ENCODE measurements around the gene OR5AC2.

The OR5AC2 gene

GRCh38 chr3:98109807-98110549, 23.0 kb downstream of the OR5AC2 start:
- Mint-ChIP-seq H3K9me3 (peaks cover 0 to 5% of the 10 kb centered on the region in 2 donors), H3K4me3 (no peak overlapping the region), H3K27me3 (no peaks in the 10 kb centered on the region), H3K4me1 (no peaks in the 10 kb centered on the region), H3K27ac (peak overlapping the region in 1 of 2 donors; percentile 37)
- DNase-seq (no peak), ATAC-seq (no peak)

- Mint-ChIP-seq H3K4me3 (no peak overlapping the region), H3K27me3 (no peaks in the 10 kb centered on the region), H3K9me3 (peaks cover 0 to 5% of the 10 kb centered on the region in 2 donors), H3K27ac (peak overlapping the region in 1 of 2 donors; percentile 37), H3K4me1 (no peaks in the 10 kb centered on the region)
- DNase-seq (no peak), ATAC-seq (no peak)
Observed at GRCh38 chr3:98110550-98110908, 23.6 kb downstream of the OR5AC2 start.

- H3K9me3 Mint-ChIP-seq, result peaks cover 0 to 5% of the 10 kb centered on the region in 2 donors
- H3K27me3 Mint-ChIP-seq, result no peaks in the 10 kb centered on the region
- no peak overlapping the region for H3K27ac Mint-ChIP-seq
- H3K4me1 Mint-ChIP-seq, result no peaks in the 10 kb centered on the region
- no peak for DNase-seq
- no peak for ATAC-seq
- no peak overlapping the region for H3K4me3 Mint-ChIP-seq
Observed at GRCh38 chr3:98114264-98114663, 27.3 kb downstream of the OR5AC2 start.

- DNase-seq, result no peak
- H3K4me3 Mint-ChIP-seq, result no peak overlapping the region
- no peaks in the 10 kb centered on the region for H3K9me3 Mint-ChIP-seq
- no peak overlapping the region for H3K27ac Mint-ChIP-seq
- H3K27me3 Mint-ChIP-seq, result no peaks in the 10 kb centered on the region
- H3K4me1 Mint-ChIP-seq, result no peaks in the 10 kb centered on the region
- no peak for ATAC-seq
Observed at GRCh38 chr3:98115717-98116116, 28.7 kb downstream of the OR5AC2 start.

- H3K4me1 Mint-ChIP-seq, result no peaks in the 10 kb centered on the region
- no peak for ATAC-seq
- no peaks in the 10 kb centered on the region for H3K27me3 Mint-ChIP-seq
- no peak within 1 kb of the TSS for H3K4me3 Mint-ChIP-seq
- H3K27ac Mint-ChIP-seq, result no peak within 1 kb of the TSS
- H3K9me3 Mint-ChIP-seq, result no peaks in the 10 kb centered on the region
- no peak for DNase-seq
Observed at GRCh38 chr3:98130421-98130820, 43.4 kb downstream of the OR5AC2 start, which contains the start of gene OR5H1. OR5H1 (plus strand) TSS chr3:98130721; CDS start chr3:98132698, 1,977 bp downstream.

GRCh38 chr3:98136631-98137030, 49.7 kb downstream of the OR5AC2 start:
- Mint-ChIP-seq H3K27me3 (no peaks in the 10 kb centered on the region), H3K9me3 (no peaks in the 10 kb centered on the region), H3K4me1 (no peaks in the 10 kb centered on the region), H3K27ac (no peak overlapping the region), H3K4me3 (no peak overlapping the region)
- ATAC-seq, result no peak
- no peak for DNase-seq
